Activated CD4-positive, alpha-beta T cell treated with anti-CD3 and anti-CD28 coated beads for 1 hour (primary cell): Measurements from ENCODE around the gene CNEP1R1.

ENCODE experiments used
- DNase-seq: peaks from one replicate; pipeline ENCODE4 v3.0.0-alpha.2; 2020

The CNEP1R1 gene

DNA sequence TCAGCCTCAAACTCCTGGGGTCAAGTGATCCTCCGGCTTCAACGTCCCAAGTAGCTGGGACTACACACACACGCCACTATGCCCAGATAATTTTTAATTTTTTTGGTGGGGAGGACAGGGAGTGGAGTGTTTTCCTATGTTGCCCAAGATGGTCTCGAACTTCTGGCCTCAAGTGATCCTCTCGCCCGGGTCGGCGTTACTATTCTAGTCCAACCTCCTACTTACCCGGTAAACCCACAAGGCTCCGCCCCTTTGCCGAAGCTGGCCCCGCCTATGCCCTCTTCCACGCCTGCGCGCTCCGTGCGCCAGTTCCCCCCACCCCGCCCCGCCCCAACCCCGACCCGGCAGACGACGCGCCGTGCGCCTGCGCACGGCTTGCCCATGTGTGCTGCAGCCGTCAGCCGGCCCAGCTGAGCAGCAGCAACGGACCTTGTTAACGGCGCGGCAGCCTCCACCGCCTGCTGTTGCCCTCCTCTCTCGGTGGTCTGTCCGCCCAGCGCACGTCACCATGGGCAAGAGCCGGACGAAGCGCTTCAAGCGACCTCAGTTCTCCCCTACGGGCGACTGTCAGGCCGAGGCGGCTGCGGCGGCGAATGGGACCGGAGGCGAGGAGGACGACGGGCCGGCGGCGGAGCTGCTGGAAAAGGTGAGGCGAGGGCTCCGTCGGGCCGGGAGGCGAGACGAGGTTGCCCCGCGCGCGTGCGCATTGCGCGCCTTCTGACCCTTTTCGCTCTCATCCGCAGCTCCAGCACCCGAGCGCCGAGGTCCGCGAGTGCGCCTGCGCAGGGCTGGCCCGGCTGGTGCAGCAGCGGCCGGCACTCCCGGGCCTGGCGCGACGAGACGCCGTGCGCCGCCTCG is 40.8 kb downstream of the CNEP1R1 start, which contains the start of gene HEATR3:
Gene HEATR3, plus strand, starts transcription at position 347 of the 858 bp plus-strand sequence. Its CDS starts 162 bp downstream, at position 509.
- DNase-seq, result peak; percentile 93

DNA sequence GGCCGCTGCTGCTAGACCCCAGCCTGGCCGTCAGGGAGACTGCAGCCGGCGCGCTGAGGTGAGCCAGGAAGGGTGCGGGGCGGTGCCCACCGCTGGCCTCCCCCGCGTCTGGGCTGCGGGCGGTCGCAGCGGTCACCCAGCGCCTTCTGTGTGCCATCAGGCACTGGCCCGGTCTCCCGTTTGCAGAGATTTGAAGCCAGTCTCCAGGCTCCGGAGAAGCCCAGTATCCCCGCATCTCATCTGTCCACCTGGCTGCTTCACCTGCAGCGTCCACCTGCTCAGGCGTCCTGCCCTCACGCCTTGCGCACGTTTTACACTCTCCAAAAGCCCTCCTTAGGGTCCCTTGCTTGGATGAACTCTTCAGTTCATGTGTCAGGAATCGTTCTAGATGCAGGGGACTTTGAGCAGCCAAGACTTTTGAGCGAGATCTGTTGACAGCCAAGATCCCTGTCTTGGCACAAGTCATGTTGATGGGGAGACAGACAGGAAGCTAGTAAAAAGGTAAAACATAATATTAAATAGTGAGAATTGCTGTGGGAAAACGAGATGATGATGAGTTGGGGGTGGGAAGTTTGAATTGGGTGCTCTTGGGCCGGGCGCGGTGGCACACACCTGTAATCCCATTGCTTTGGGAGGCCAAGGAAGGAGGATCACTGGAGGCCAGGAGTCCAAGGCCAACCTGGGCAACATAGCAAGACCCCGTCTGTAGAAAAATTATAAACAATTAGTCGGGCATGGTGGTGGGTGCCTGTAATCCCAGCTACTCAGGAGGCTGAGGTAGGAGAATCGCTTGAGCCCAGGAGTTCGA is 41.7 kb downstream of the CNEP1R1 start:
- no peak for DNase-seq

DNA sequence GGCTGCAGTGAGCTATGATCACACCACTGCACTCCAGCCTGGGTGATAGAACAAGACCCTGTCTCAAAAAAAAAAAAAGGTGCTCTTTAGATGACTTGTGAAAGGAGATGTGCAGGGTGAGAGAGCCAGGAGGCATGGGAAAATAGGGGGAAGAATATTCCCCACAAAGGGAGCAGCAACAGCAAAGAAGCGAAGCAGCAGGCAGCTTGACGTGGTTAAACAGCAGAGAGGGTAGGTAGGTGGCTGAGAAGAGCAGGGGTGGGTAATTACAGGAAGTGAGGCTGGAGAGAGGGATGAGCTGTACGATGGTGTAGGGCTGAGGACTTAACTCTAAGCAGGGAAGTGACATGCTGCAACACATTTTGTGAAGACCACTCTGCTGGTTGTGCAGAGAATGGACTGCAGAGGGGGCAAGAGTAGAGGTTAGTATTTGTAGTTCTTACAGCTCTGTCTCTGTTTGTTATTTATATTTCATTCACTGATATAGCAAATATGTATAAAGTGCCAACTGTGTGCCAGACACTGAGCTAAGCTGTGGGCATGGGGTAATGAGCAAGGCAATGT is 42.3 kb downstream of the CNEP1R1 start:
- no peak for DNase-seq

DNA sequence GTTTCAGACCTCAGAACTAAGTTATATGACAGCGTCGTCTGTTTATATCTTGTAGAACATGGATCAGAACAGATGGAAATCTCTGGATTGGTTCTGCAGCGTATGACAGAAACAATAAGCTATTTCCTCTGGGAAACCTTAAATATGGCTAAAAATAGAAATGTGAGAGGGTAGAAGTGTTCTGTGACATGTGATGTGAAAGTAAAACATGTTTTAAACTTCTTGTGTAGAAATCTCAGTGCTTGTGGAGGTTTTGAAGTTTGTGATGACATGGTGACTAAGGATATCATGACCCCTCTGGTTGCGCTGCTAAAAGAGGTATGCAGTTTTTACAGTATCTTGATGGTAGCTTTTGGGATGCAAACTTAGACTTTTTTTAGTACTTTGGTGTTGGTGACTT is 43.5 kb downstream of the CNEP1R1 start:
- DNase-seq, result no peak

DNA sequence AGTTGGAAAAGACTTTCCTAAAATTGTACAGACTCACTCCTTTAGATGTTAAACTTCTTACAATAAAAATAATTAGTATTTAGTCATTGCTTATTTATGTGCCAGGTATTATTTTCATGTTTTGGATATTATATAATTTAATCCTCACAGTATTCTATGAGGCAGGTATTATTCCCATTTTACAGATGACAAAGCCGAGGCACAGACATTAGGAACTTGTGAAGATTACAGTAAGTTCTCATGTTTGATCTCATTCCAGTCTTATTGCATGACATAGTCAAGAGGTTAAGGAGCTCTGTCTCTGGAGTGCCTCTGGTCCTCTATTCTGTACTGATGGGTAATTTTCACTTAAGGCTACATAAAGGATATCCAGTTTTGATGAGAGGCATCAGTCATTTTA is 44.0 kb downstream of the CNEP1R1 start:
- DNase-seq, result no peak

DNA sequence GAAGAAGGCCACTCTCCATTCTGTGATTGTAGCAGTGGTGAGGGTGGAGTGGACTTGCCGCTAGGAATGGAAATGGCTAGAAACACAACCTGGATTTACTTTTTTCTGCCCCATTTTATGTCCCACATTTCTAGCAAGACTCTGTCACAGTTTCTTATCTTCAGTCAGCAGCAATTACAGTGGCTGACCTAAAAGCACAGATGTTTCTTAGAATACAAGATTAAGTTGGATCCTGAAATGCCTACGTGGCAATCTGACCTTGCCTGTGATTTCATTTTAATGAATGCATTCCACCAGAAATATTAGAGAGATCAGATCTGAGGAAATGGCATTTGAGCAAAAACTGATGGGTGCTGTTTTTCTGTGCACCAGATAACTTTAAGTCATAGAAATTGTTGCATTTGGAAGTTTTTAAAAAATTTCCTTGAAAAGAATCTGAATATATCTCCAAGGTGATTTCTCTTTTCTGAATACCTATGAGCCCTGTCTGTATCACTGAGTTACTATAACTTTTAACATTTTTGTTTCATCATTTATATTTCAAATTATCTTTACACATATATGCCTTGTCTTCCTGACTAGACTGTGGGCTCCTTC is 46.1 kb downstream of the CNEP1R1 start:
- no peak for DNase-seq

DNA sequence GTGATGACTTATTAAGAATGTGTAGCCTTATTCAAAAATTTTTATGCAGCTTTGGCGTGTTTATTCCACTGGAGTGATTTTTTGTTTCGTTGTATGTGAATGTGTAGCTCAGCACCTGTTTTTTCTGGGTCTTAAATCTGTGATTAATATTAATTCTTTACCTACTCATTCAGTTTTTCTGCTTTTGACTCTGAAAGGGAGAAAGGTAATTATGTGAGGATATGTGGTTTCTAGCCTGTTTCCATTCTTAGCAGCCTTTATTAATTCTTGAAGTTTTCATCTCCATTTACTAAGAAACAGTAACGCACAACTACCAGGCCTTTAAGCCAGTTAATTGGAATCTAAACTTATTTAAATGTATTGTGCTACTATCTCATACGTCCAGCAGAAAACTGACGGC is 47.7 kb downstream of the CNEP1R1 start:
- DNase-seq, result no peak

DNA sequence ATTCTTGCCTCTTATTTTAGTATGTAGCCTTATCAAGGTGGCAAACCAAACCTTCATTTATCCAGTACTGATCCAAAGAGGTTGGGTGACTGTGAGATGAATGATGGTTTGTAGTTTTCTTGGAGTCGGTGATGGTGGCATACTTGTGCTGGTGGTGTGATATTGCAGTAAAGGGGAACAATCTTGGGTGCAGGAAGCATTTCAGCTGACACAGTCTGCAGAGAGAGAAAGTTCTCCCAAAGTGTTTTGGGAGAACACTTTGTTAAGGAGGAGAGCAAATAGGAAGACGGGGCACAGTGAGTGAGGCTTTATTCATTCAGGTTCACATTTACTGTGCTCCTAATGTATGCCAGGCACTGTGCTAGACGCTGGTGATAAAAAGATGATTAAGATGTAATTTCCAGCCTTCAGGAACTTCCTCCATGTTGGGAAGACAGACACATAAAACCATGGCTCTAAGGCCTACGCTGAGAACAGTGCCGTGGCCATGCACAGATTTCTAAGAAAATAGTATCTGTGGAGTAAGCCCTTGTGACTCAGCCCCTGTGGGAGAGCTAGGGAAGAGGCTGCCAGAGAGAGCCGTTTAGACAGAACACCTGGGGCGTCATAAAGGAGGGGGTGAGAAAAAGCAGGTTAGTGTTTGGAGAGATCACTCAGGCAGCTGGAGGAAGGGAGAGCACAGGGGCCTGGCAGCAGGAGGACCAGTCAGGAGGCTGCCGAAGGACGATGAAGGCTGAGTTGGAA is 54.5 kb downstream of the CNEP1R1 start:
- DNase-seq, result no peak

DNA sequence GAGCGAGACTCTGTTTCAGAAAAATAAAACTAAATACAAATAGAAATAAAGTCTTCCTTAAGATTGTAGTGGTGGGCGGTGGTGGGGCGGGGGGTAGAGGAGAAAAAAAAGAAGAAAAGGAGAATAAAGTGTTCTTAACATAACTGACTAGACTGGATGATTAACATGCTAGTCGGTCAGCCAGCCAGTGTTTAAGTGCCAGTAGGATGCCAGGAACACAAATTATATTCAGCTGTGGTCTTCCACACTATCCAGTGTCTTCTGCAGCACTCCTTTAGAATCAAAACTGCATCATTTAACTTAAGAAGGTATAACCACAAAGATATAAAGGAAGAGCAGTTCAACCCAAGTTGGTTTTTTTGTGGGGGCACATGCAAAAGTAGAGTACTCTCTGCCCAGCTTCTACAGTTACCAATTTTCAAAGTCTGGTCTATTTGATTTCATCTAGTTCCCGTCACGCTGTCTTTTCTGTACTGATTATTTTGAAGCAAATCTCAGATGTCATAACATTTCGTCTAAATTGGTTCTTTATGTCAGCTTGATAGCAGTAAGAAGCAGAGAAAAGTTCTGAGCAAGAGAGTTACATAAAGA is 56.5 kb downstream of the CNEP1R1 start:
- DNase-seq, result no peak

DNA sequence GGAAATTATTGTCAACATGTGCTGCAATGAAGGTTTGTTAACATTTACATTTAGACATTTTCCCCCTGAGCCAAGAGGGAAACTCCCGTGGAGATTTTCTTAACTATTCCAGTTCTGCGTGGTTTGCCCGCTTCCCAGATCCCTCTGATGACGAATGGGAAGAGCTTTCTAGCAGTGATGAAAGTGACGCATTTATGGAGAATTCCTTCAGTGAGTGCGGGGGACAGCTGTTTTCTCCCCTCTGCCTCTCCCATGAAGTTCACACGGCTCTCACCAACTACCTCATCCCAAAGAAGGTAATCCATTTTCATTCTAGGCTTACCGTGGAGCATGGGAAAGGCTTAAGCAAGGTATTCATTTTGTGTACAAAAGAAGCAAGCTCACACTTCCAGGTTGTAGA is 59.0 kb downstream of the CNEP1R1 start:
- no peak for DNase-seq

DNA sequence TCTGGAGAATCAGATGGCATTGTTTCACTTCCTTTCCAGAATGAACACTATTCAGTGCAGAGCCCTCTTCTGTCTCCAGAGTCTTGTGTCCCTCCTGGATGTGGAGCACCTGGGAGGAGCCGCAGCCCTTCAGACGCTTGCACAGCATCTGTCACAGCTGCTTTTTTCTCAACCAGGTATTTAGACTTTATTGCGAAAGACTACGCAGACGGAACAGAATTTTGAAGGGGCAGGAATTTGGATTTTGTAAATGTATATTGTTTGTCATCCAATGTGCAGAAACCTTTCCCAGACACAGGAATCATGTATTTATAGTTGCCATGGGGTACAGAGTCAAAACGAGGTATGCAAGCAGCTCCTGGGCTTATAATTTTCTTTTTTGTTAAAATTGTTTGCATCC is 61.2 kb downstream of the CNEP1R1 start:
- DNase-seq, result no peak
